CD1c-positive myeloid dendritic cell (primary cell): ENCODE data around the gene CPED1.
"Not testable (repeated sequence)": the region's sequence is repeated elsewhere in the genome, so short reads cannot be mapped to it uniquely, and the experiment has no call there.

Experiments
- DNase-seq: peaks from one replicate; pipeline ENCODE4 v3.0.0-alpha.2; 2016; ENCODE audit errors: extremely low spot score

Gene CPED1

DNA sequence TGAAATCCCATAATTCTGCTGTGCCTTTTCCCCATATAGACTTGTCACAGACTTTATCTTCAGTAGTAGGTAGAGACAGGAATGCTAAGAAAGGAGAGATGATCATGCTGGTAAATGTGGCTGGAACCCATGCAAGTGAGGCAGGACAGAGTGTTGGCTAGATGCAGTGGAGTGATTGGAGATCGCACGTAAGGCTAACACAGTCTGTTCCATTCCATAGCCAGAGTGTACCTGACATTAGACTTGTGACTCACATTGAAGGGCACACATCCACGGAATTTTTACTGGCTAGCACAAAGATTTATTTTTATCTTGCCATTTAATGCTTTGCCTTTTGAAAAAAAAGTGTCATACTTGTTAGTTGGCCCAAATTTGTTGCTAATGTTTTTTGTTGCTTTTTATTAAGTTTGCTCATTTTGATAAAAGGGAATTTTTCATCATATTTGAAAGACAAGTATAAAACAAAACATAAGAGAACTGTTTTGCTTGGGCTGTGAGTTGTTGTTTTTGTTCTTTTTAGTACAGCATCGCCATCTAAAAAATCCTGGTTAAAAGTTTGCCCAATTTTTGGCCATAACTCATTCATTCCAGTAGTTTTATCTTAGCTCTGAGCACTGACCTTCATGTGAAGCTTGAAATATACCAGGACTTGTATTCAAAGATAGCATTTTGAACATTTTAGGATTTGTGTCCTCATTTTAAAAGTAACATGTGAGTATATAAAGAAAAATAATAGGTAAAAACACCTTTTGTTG lies 81.0 kb downstream of the CPED1 start:
- no peak for DNase-seq

GRCh38 chr7:121071132-121071531 lies 82.6 kb downstream of the CPED1 start:
- no peak for DNase-seq

GRCh38 chr7:121071662-121072061 lies 83.2 kb downstream of the CPED1 start:
- no peak for DNase-seq

DNA sequence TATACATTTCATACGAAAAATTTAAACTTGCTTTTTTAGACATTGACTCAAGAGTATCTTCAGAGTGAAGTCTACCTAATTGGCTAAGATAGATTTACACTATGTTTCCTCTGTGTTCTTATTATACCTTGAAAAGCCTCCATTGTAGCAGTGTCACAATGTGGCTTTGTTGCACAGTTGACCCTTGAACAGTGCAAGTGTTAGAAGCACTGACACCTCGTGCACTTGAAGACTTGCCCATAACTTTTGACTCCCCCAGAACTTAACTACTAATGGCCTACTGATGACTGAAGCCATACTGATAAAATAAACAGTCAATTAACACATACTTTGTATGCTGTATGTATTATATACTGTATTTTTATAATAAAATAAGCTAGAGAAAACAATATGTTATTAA lies 84.3 kb downstream of the CPED1 start:
- DNase-seq: no peak

DNA sequence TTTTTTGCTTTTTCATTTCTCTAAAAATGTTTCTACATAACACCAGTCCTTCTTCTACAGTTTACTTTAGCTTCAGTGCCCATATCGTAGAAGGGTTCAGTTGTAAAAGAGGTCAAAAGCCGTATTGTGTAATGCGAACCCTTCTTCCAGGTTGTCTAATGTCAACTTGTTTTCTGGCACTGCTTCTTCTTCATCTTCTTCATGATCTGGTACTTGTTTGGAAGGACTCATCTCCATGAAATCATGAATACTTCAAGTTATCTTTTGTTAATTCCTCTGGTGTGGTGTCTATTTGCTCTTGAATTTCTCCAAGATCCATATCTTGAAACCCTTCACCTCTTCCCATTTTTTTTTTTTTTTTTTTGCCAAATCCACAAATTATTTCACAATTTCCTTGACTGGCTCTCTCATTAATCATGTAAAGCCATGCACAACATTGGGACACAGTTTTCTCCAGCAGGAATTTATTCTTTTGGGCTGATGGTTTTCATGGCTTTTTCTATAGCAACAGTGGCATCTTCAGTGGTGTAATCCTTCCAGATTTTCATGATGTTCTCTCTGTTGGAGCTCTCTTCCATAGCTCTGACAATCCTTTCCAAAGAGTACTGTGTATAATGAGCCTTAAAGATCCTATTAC lies 85.1 kb downstream of the CPED1 start:
- no peak for DNase-seq

DNA sequence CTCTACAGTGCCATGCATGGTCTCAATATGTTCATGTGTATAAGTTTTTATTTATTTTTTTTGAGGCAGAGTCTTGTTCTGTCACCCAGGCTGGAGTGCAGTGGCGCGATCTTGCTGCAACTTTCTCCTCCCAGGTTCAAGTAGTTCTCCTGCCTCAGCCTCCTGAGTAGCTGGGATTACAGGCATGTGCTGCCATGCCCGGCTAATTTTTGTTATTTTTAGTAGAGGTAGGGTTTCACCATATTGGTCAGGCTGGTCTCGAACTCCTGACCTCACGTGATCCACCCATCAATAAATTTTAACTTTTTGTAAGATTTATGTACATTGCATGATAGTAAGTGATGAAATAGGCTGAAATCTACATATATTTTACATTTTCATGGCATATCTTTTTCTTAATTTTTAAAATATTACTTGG lies 86.9 kb downstream of the CPED1 start:
- not testable (repeated sequence) for DNase-seq

DNA sequence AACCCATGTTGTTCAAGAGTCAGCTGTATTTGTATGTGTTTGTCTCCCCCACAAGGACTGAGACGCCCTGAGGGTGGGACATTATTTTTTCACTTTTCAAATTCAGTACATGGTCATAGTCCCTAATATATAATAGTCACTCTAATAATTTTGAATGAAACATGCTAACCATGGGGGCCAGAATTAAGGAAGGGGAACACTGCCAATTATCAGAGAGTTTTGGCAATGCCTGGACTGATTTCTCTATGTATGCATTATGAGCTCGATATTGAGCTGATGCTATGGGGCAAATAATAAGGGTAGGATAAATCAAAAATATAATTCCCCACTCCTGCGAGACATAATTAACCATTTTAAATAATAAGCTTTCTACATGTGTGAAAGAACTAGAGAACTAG lies 87.4 kb downstream of the CPED1 start:
- no peak for DNase-seq

- no peak for DNase-seq
These were observed 88.0 kb downstream of the CPED1 start for GRCh38 chr7:121076350-121077164.

DNA sequence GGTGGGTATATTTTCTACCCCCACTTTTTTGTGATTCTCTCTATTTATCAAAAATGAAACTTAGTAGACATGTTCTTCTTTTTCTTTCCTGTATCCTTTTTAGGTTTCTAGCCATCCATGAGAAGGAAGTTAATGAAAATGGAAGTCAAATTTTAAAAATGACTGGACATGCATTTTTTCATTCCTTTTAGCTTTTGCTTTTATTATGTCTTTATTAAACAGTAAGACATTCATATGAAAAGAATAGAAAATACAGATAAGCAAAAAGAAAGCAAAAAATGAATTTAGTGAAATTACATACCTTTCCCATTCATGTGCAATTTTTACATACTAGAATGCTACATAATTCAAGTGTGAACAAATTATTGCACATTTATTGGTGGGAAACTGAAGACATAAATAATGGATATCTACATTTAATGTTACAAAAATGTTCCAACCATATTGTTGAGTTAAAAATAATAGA lies 88.7 kb downstream of the CPED1 start:
- no peak for DNase-seq

DNA sequence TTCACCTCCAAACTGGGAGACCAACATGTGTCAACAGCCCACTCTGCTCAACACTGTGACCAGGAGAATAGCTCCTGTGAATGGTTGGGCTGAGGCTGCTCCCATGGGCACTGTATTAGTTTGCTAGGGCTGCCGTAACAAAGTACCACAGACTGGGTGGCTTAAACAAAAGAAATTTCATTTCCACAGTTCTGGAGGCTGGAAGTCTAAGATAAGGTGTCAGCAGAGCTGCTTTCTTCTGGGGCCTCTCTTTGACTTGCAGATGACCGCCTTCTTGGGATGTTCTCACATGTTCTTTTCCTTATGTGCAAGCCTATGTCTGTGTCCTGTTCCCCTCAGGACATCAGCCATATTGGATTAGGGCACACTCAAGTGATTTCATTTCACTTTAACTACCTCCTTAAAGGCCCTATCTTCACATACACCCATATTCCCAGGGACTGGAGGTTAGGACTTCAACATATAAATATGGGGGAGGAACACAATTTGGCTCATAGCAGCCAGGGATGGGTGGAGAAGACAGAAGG lies 90.3 kb downstream of the CPED1 start:
- DNase-seq: no peak

GRCh38 chr7:121079425-121080169 lies 91.1 kb downstream of the CPED1 start:
- DNase-seq: no peak

GRCh38 chr7:121080257-121080912 lies 91.9 kb downstream of the CPED1 start:
- no peak for DNase-seq

GRCh38 chr7:121080913-121081326 lies 92.4 kb downstream of the CPED1 start:
- DNase-seq: no peak

DNA sequence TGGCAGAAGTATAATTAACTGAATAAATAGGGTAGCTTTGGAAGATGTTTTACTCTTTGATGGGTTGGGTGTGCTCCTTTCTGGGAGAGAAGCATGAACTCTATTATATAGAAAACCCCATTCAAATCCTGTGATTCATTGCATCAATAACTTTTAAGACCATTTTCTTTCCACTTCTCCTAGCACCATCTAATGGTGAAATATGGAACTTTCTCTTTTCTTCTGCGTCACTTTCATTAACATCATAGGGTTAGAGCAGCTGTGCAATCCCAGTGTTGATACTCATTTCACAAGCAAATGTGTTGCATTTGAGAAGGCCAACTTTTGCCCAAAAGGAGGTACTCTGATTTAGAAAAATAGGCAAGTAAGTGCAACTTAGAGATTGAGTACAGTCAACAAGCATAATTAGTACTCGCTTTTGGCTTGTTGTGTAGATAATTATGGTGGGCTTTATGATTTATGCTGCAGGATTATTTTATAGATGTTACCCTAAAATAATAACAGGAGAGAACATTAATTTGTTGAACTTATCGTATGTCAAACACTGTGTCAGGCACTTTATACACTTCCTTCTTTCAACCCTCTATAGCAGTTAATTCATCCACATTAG lies 92.9 kb downstream of the CPED1 start:
- peak; percentile 78 for DNase-seq

GRCh38 chr7:121082400-121083101 lies 94.0 kb downstream of the CPED1 start:
- no peak for DNase-seq

GRCh38 chr7:121083138-121083789 lies 94.8 kb downstream of the CPED1 start:
- no peak for DNase-seq

DNA sequence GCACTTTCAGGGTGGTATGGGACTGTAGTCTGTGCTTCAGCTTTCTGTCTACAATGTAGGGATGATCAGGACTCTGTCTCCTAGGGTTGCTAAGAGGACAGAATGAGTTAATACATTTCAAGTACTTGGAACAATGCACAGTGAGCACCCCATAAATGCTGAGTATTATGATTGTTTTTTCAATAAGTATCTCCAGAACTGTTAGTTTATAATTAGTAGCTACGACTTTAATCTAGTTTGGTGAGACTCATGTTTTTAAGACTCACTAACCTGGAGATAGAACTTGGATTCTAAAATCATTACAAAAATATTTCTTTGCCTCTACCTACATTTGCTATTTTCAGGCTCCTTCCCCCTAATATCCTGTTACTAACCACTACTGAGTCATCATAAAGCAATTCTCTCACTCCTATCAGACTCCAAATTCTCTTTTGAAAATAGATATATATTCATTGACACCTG lies 95.3 kb downstream of the CPED1 start:
- DNase-seq: no peak

- no peak for DNase-seq
These were observed 95.7 kb downstream of the CPED1 start for GRCh38 chr7:121084256-121084655.

DNA sequence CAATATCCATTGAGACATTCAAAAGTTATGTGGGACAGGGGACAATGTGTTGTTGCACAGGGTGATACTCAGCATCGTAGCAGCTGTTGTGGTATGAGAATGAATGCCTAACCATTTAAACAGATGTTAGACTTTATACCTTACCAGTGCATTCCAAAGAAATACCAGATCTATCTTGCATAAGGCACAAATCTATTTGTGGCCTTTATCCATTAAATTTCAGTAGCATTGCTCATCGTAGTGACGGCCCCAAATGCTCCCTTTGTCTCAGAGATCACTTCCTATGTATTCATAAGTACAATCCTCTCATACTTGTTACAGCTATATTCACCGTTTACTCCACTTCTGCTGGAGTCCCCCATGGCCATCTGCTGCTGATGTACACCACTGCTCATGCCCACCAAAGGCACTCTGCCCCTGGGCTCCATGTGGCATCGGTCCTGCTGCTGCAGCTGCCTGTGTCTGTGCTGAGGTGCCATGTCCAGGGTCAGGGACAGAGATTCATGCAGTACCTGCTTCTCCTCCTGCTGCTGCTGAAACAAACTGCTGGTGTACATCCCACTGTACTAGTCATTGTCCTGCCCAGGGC lies 96.3 kb downstream of the CPED1 start:
- DNase-seq: no peak
